MM.1S (cell line): Measurements from ENCODE around the gene KCNH1.

Experiments used
- DNase-seq: peaks from one replicate; pipeline ENCODE4 v3.0.0-alpha.2; 2015
- H2AFZ ChIP-seq: fragments of 300-600 bp; sonication (generic); 2 replicates; pipeline ENCODE4 v1.6.0; 2016; ENCODE audit warnings: antibody characterized with exemption, low read length
- H3F3A ChIP-seq: fragments of 300-600 bp; sonication (generic); 2 replicates; pipeline ENCODE4 v1.6.1; 2016; ENCODE audit warnings: mild to moderate bottlenecking, antibody characterized with exemption, low read length, moderate library complexity, mixed read lengths; ENCODE audit not compliant: insufficient read depth
- H3K27ac ChIP-seq: fragments of 300-600 bp; sonication (generic); 2 replicates; pipeline ENCODE4 v1.5.1; 2016; ENCODE audit warnings: mild to moderate bottlenecking, low read length
- H3K27me3 ChIP-seq: fragments of 300-600 bp; sonication (generic); replicated peaks from 2 replicates; pipeline ENCODE4 v1.6.0; 2016; ENCODE audit warnings: low read length; ENCODE audit not compliant: insufficient read depth
- H3K36me3 ChIP-seq: fragments of 300-600 bp; sonication (generic); replicated peaks from 2 replicates; pipeline ENCODE4 v1.6.1; 2016; ENCODE audit warnings: mild to moderate bottlenecking, low read length, mixed read lengths; ENCODE audit not compliant: insufficient read depth
- H3K4me1 ChIP-seq: fragments of 300-600 bp; sonication (generic); 2 replicates; pipeline ENCODE4 v1.6.1; 2016; ENCODE audit warnings: low read length, mixed read lengths
- H3K4me2 ChIP-seq: fragments of 300-600 bp; sonication (generic); 2 replicates; pipeline ENCODE4 v1.6.0; 2016; ENCODE audit warnings: low read depth, low read length
- H3K4me3 ChIP-seq: fragments of 300-600 bp; sonication (generic); 2 replicates; pipeline ENCODE4 v1.5.1; 2016; ENCODE audit warnings: low read length, mixed read lengths
- H3K79me2 ChIP-seq: fragments of 300-600 bp; sonication (generic); 2 replicates; pipeline ENCODE4 v1.6.1; 2016; ENCODE audit warnings: mixed run types, low read length, mixed read lengths
- H3K9ac ChIP-seq: fragments of 300-600 bp; sonication (generic); 2 replicates; pipeline ENCODE4 v1.6.1; 2016; ENCODE audit warnings: low read length, mixed read lengths
- H3K9me2 ChIP-seq: fragments of 300-600 bp; sonication (generic); replicated peaks from 2 replicates; pipeline ENCODE4 v1.6.1; 2016; ENCODE audit warnings: mild to moderate bottlenecking, low read length, mixed read lengths; ENCODE audit not compliant: insufficient read depth
- H3K9me3 ChIP-seq: fragments of 300-600 bp; sonication (generic); replicated peaks from 2 replicates; pipeline ENCODE4 v1.6.1; 2016; ENCODE audit warnings: mild to moderate bottlenecking, low read length, mixed read lengths; ENCODE audit not compliant: insufficient read depth
- H4K20me1 ChIP-seq: fragments of 300-600 bp; sonication (generic); 2 replicates; pipeline ENCODE4 v1.6.1; 2016; ENCODE audit warnings: mild to moderate bottlenecking, low read length, moderate library complexity, mixed read lengths; ENCODE audit not compliant: insufficient read depth
- CTCF ChIP-seq: fragments of 300-600 bp; sonication (generic); IDR thresholded peaks from 2 replicates; pipeline ENCODE4 v1.5.1; 2016; ENCODE audit warnings: antibody characterized with exemption, low read length, mixed read lengths
- EZH2 ChIP-seq: fragments of 300-600 bp; sonication (generic); optimal IDR thresholded peaks from 2 replicates; pipeline ENCODE3; 2017; ENCODE audit warnings: low read depth, mild to moderate bottlenecking, antibody characterized with exemption, low read length, mixed read lengths
- EZH2phosphoT487 ChIP-seq: fragments of 300-600 bp; sonication (generic); IDR thresholded peaks from 2 replicates; pipeline ENCODE4 v1.6.1; 2018; ENCODE audit warnings: antibody characterized with exemption, low read length

The KCNH1 gene

GRCh38 chr1:210747112-210747511 lies 386.8 kb downstream of the KCNH1 start:
- H3K9me2 ChIP-seq, result no peaks in the 10 kb centered on the region
- no peak overlapping the region for H3K4me2 ChIP-seq
- no peaks in the 10 kb centered on the region for H3K36me3 ChIP-seq
- TF ChIP-seq CTCF (no peak), EZH2 (no peak), EZH2phosphoT487 (no peak)
- H2AFZ ChIP-seq, result no peak overlapping the region
- H3K4me1 ChIP-seq, result no peaks in the 10 kb centered on the region
- H3K9ac ChIP-seq, result no peak overlapping the region
- H4K20me1 ChIP-seq, result no peaks in the 10 kb centered on the region
- H3K79me2 ChIP-seq, result no peaks in the 10 kb centered on the region
- DNase-seq, result no peak
- no peaks in the 10 kb centered on the region for H3K9me3 ChIP-seq
- no peak overlapping the region for H3K4me3 ChIP-seq
- no peaks in the 10 kb centered on the region for H3F3A ChIP-seq
- no peaks in the 10 kb centered on the region for H3K27me3 ChIP-seq
- H3K27ac ChIP-seq, result no peak overlapping the region

- Histone ChIP-seq H3K27ac (no peak overlapping the region), H3K79me2 (no peaks in the 10 kb centered on the region), H2AFZ (no peak overlapping the region), H3K27me3 (no peaks in the 10 kb centered on the region), H3F3A (no peaks in the 10 kb centered on the region), H3K4me3 (no peak overlapping the region), H3K9me3 (no peaks in the 10 kb centered on the region), H3K36me3 (no peaks in the 10 kb centered on the region), H3K9me2 (no peaks in the 10 kb centered on the region), H3K4me1 (no peaks in the 10 kb centered on the region), H4K20me1 (no peaks in the 10 kb centered on the region), H3K4me2 (no peak overlapping the region), H3K9ac (no peak overlapping the region)
- DNase-seq, result no peak
- TF ChIP-seq EZH2phosphoT487 (no peak), EZH2 (no peak), CTCF (no peak)
Measured at GRCh38 chr1:210746024-210746731, 387.8 kb downstream of the KCNH1 start.

- no peaks in the 10 kb centered on the region for H3K27me3 ChIP-seq
- no peaks in the 10 kb centered on the region for H3K4me1 ChIP-seq
- H3K4me3 ChIP-seq, result no peak overlapping the region
- H3K4me2 ChIP-seq, result no peak overlapping the region
- no peak overlapping the region for H3K27ac ChIP-seq
- no peak overlapping the region for H3K9ac ChIP-seq
- TF ChIP-seq EZH2phosphoT487, result no peak
- H3K79me2 ChIP-seq, result no peaks in the 10 kb centered on the region
- no peaks in the 10 kb centered on the region for H4K20me1 ChIP-seq
- no peaks in the 10 kb centered on the region for H3K36me3 ChIP-seq
- no peak for DNase-seq
- H3K9me3 ChIP-seq, result no peaks in the 10 kb centered on the region
- H2AFZ ChIP-seq, result no peak overlapping the region
- no peaks in the 10 kb centered on the region for H3K9me2 ChIP-seq
- no peaks in the 10 kb centered on the region for H3F3A ChIP-seq
Measured at GRCh38 chr1:210743038-210743437, 390.9 kb downstream of the KCNH1 start.

- Histone ChIP-seq H3K9ac (no peak overlapping the region), H3K9me3 (no peaks in the 10 kb centered on the region), H3K9me2 (no peaks in the 10 kb centered on the region), H3K4me1 (no peaks in the 10 kb centered on the region), H3K4me2 (no peak overlapping the region), H3K27ac (no peak overlapping the region), H3K79me2 (no peaks in the 10 kb centered on the region), H3K27me3 (no peaks in the 10 kb centered on the region), H4K20me1 (no peaks in the 10 kb centered on the region), H3F3A (no peaks in the 10 kb centered on the region), H3K4me3 (no peak overlapping the region), H3K36me3 (no peaks in the 10 kb centered on the region), H2AFZ (no peak overlapping the region)
- TF ChIP-seq CTCF (no peak), EZH2 (no peak), EZH2phosphoT487 (no peak)
- DNase-seq, result no peak
Measured at GRCh38 chr1:210741564-210741963, 392.4 kb downstream of the KCNH1 start.
